AG09309 (cell line): Measurements from ENCODE around the gene DCLRE1A.
"Not testable (repeated sequence)": the region's sequence is repeated elsewhere in the genome, so short reads cannot be mapped to it uniquely, and the experiment has no call there.

ENCODE experiments used
- DNase-seq: peaks from one replicate; pipeline ENCODE4 v3.0.0-alpha.2; 2010; ENCODE audit warnings: low read depth
- H3K4me3 ChIP-seq: 2 replicates; pipeline ENCODE4 v1.5.1; 2011; ENCODE audit warnings: mild to moderate bottlenecking, low read depth, low read length, moderate library complexity; ENCODE audit not compliant: control insufficient read depth
- CTCF ChIP-seq: IDR thresholded peaks from 2 replicates; pipeline ENCODE4 v1.5.1; 2011; ENCODE audit warnings: mild to moderate bottlenecking, low read depth, low read length, inconsistent platforms; ENCODE audit not compliant: insufficient read depth, control insufficient read depth; ENCODE audit errors: missing control alignments

Gene DCLRE1A

GRCh38 chr10:113849946-113850345 is 3.9 kb downstream of the DCLRE1A start:
- no peak for TF ChIP-seq CTCF
- no peak overlapping the region for H3K4me3 ChIP-seq
- no peak for DNase-seq

- no peak for DNase-seq
- TF ChIP-seq CTCF, result no peak
- no peak overlapping the region for H3K4me3 ChIP-seq
Observed at GRCh38 chr10:113849140-113849803, 4.6 kb downstream of the DCLRE1A start.

DNA sequence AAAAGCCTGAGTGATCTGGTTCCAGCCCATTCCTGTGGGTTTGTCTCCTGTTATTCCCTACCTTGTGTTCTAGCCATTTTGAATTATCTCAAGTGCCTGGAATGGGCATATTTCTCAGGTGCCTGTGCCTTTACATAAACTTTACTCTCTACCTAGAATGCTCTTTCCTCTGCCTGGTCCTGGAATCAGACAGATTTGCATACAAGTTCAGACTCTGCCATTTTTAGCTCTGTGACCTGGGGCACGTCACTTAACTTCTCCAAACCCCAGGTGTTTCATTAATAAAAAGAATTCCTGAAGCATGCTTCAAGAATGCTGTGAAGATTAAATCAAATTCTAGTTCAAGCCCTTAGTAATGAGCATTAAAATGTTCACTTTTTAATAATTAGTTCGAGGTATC is 7.8 kb downstream of the DCLRE1A start:
- no peak for DNase-seq
- no peak overlapping the region for H3K4me3 ChIP-seq
- TF ChIP-seq CTCF, result no peak

- DNase-seq, result no peak
- TF ChIP-seq CTCF, result no peak
- no peak overlapping the region for H3K4me3 ChIP-seq
Observed at GRCh38 chr10:113843972-113844485, 9.9 kb downstream of the DCLRE1A start.

GRCh38 chr10:113842171-113842570 is 11.7 kb downstream of the DCLRE1A start:
- no peak overlapping the region for H3K4me3 ChIP-seq
- no peak for DNase-seq
- TF ChIP-seq CTCF, result no peak

- DNase-seq, H3K4me3 ChIP-seq: not testable (repeated sequence)
Observed at GRCh38 chr10:113828567-113828966, 25.3 kb downstream of the DCLRE1A start.

- DNase-seq, result no peak
- no peak for TF ChIP-seq CTCF
Observed at GRCh38 chr10:113825791-113826190, 28.1 kb downstream of the DCLRE1A start.

More at GRCh38 chr10:113825791-113826190, 28.1 kb downstream of the DCLRE1A start:
- H3K4me3 ChIP-seq, result no peak overlapping the region
